GM21390 (cell line): ENCODE data around the gene CLCA4.
A peak's percentile ranks its signal among the peaks of the same experiment; 100 is the strongest.
"Not testable (repeated sequence)": the region's sequence is repeated elsewhere in the genome, so short reads cannot be mapped to it uniquely, and the experiment has no call there.

ENCODE experiments used
- ATAC-seq: cut with Tn5 transposase; IDR thresholded peaks from one replicate; pipeline ENCODE4 v1.9.1; 2021; ENCODE audit not compliant: unreplicated experiment

The CLCA4 gene

GRCh38 chr1:86596741-86597290 lies 49.9 kb downstream of the CLCA4 start:
- no peak for ATAC-seq

DNA sequence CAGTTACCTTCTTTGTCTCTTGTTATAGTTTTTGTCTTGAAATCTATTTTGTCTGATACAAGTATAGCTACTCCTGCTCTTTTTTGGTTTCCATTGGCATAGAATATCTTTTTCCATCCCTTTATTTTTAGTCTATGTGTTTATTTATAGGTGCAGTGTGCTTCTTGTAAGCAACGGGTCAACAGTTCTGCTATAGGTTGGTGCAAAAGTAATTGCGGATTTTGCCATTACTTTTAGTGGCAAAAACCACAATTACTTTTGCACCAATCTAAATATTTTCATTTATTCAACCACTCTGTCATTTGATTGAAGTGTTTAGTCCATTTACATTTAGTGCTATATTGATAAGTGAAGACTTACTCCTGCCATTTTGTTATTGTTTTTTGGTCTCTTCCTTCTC lies 59.2 kb downstream of the CLCA4 start:
- ATAC-seq = not testable (repeated sequence)

- no peak for ATAC-seq
These were observed 69.6 kb downstream of the CLCA4 start for GRCh38 chr1:86616433-86616832.

DNA sequence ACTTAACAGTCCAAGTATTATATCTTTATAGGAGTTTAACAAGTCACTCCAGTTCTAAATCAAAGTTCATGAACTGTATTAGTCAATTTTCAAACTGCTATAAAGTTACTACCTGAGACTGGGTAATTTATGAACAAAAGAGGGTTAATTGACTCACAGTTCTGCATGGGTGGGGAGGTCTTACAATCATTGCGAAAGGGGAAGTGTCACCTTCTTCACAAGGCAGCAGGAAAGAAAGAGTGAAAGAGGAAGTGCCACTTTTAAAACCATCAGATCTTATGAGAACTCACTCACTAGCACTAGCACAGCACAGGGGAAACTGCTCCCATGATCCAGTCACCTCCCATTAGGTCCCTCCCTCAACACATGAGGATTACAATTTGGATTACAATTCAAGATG lies 70.0 kb downstream of the CLCA4 start:
- peak; percentile 100 for ATAC-seq

- ATAC-seq = no peak
These were observed 71.5 kb downstream of the CLCA4 start for GRCh38 chr1:86618358-86618757.

DNA sequence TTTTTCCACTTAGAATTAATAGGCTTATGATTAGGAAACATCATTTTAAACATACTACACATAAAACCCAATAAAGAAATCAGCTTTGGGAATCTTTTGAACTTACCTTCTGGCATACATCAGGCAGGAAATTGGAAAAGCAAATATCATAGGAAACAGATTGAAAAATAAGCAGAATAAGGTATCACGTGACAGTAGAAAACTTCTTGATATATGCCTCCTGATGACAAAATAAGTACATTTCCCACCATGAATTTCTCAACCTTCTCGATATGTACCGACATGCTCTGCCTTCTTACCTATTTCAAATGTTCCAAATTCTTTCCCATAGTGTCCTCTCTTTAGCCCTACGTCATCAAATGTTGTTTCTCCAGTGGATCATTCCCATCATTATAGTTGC lies 72.4 kb downstream of the CLCA4 start:
- ATAC-seq = no peak

DNA sequence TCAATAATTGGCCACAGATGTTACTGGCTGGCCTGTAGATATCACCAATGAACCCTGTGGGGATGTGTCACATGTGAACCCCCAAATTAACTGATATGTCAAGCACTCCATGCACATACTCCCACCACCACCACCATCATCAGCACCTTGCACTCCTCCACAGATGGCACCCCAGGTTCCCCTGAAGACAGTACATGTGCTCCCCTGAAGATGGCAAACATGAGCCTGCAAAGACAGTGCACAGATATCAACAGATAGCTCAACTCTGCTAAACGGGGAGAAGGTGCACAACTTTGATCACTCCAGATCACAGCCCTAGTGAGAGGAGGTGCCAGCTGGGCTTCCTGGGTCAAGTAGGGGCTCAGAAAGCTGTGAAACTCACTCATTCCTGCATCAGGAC lies 74.4 kb downstream of the CLCA4 start:
- no peak for ATAC-seq
